HG03139 (cell line): ENCODE results near the gene KCTD1.

Experiments used
- ATAC-seq: cut with Tn5 transposase; IDR thresholded peaks from one replicate; pipeline ENCODE4 v1.9.1; 2021; ENCODE audit not compliant: unreplicated experiment

The KCTD1 gene

DNA sequence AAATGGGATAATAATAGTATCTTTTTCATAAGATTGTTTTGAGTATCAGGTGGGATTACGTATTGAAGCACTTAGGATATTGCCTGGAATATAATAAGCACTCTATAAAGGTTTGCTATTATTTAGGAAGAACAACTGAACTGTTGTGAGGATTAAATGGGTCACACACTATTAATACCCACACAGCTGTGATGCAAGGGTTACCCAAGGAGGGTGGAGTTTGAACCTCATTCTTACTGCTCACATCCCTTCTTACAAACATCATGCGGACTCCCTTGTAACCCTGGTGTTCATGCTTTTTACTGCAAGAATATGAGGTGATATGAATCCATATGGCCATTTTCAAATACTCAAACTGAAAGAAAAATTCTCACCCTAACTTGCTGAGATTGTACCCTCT, 113.5 kb downstream of the KCTD1 start:
- no peak for ATAC-seq

DNA sequence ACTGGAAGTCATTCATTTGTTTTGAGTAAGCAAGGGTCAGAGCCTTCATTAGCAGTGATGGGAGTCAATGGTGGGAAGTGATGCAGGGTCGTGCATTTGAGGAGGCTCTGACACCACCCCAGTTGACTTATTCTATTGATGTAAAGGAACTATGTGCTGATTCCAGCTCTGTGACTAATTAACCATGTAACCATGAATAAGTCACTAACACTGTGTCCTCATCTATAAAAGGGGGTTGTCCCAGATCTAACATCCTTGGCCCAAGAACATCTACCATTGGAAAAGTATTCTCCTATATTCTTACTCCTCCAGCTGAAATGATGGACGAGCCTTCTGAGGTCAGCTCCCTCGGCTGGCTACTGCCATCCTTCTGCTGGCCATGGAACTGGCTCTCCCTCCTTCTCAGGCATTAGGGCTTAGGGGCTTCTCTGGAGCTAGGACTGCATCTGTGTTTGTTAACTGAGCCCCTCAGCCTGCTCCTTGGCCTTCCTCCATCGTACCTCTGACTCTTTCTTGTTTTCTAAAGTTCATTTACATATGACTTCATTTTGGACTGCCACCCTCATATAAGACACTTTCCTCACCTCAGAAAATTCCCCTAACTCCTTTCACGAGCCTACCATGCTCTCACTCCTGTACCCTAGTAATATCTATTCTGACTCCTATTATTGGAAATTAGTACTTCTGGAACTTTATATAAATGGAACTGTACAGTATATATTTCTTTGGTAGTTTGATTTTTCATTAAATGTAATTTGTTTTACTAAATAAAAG, 115.5 kb downstream of the KCTD1 start:
- no peak for ATAC-seq

DNA sequence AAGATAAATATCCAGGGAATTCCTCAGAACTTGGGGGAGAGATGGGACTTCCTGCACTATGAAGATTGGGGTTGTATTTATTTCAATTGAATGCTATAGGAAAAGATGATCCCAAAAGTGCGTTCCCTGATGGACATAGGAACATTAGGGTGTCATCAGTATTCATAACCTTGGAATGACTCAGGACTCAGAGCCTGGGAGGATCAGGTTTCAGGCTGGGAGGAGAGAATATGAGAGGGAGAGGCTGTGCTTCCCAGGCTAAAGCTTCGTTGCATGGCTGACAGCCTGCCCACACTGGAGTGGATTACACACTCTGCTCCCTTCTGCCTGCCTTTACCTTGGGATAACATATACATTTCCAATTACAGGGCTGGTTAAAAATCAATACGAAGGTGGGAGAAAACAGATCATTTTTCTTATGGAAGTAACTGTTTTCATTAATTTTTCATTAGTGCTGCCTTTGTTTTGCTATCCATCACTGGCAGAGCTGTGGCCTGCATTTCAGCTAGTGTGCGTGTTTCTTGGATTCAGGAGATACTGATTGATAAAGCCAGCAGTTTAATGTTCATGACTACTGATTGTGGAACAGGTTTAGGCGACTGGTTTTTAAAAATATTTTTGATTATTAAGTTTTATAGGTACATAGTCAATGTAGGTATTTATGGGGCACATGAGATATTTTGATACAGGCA, 118.7 kb downstream of the KCTD1 start:
- ATAC-seq: no peak

DNA sequence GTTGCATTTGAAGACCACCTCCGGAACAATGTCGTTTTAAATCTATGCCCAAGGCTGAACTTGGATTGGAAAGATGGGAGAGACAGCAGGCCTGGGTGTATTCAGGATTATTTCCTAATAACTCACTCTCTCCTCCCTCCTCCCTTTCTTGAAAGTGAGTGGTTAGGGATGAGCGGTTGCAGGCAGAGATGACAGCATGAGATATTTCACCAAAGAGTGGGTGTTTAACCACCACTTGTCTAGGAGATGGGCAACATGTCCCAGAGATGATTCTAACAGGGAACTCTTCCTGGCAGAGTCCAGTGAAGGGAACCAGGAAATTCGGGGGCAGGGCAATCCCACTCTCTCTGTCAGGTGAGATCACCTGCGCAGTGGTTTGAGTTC, 123.2 kb downstream of the KCTD1 start:
- ATAC-seq: no peak

DNA sequence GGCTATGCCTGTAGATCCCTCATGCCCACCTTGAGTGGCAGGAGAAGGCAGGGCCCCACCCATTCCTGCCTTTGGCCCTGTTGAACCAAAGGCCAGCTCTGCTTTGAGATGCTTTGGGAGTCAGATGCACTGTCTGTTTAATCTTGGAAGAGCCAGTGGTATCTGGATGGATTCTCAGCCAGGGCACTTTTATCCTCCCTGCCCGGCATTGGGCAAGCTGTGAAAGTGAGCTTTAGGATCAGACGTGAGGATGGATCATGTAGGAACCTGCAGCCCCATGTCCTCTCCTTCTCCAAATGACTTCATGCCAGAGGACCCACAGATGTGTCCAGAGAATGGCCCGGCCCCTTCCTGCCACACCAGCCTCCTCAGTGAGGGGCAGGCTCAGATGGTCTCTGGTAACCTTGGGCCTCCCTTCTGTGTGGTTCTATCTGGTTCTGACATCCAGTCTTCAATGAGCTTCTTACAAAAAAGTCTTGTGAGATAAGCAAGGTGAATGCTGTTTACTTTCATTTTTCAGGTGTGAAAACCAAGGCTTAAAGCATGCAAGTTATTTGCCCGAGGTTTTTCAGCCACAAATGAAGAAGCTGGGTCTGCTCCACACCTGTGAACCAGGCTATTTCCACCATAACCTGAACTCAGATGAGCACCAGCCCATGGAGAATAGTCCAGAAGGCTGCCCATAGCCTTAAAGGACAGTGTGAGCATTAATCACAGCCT, 123.8 kb downstream of the KCTD1 start:
- ATAC-seq: no peak

DNA sequence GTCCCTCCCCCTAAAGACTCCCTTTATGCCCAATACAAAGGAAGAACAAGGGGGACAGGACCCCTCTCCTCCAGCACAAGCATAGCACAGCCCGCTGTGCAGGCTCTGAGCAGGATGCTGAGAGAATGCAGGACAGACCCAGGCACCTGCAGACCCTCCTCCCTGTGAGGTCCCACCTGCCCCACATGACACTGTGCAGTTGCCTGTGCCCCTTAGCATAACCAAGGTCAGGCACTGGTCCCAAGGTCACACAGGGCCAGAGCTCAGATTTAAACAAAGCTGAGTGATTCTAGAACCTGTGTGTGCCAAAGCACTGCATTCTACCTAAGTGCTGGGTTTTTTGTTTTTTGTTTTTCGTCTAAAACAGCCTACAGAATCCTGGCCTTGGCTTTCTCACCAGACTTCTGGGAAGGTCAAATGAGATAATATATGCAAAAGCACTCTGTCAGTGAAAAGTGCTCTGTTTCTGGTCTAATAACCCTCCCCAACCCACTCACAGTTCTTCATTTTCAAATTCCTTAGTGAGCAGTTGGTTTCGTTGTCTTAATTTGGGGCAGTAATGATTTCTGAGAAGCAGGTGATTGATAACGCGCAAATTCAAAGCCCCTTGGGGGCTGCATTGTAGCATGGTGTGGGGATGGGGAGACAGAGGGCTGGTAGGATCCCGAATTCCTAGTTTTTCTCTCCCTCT, 125.7 kb downstream of the KCTD1 start:
- peak; percentile 71 for ATAC-seq

DNA sequence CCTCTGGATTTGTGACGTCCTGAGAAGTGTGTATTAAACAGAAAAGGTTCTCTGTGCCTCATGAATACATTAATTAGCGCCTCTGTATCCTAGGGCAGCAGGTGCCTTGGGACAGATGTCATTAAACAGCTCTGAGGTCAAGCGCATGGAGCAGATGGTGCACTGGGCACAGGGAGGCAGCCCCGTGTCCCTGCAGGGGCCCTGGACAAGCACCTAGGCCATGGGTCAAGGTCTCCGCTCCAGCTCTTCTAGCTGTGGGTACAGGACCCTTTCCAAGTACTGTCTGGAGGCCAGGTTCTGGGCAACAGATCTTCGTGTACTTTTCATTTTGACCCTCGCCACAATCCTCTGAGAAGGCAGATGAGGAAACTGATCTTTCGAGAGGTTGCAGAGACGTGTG, 126.4 kb downstream of the KCTD1 start:
- ATAC-seq: no peak

DNA sequence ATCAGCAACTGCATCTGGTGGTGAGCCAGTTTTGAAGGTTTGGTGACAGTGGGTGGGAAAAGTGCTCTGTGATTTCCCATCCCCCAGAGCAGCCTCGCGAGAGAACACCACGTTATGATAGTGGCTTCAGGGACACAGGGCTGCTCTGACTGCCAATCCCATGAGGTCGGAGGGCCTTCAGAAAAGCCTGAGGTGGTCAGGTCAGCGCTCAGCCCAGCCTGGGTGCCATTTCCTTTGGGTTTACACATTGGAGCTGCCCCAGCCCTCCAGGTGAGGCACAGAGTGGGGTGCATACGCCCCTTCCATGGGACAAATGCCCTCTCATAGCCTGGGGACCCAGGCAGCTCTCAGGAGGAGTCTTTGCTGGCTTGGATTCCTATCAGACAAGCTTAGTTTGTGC, 126.8 kb downstream of the KCTD1 start:
- no peak for ATAC-seq

DNA sequence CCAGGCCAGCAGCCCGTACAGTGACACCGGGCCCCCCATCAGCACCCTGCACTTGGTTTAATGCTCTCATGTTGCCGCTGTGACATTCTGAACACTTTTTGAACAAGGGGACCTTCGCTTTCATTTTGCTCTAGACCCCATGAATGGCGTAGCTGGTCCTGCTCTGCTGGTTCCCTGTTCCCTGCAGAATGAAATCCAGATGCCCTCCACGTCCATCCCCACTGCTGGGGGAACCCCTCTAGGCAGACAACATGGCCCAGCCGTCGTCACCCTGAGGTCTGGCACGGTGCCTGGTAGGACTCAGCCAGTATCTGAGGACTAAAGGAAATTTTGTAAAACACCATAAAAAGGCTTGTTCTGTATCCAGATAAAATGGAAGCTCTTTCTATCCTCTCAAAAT, 128.6 kb downstream of the KCTD1 start:
- ATAC-seq: no peak

DNA sequence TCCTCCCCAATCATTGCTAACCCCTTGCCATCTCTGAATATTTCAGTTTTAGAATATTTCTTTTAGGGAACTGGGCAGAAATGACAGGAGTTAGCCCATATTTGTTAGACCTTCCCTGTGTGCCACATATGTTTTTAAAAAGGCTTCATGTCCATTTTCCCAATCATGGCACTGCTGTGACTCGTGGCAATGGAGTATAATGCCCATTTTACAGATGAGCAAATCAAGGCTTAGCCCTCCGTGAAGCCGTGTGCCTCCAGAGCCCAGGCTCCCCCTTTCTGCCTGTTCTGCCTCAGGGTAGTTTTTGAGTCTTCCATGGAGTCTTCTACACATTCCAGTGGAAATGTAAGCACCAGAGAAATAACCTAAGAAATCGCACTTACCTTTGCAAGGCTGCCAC, 130.1 kb downstream of the KCTD1 start:
- ATAC-seq: no peak

DNA sequence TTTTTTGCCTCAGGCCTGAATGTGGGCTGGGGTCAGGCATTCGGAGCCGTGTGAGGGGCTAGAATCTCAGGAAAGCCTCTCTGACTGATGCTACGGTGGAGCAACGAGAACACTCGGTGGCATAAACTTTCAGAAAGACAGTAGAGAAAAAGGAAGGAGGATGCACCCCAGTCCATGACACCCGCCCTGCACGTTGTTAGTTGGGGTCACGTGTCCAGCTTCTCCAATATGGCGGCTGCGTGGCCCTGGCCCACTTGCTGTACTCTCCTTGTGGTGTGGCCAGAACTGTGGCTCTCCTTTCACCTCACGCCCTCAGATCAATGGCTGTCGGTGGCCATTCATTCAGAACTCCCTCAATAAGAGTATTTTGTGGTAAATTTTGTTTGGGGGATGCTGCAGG, 131.2 kb downstream of the KCTD1 start:
- no peak for ATAC-seq

DNA sequence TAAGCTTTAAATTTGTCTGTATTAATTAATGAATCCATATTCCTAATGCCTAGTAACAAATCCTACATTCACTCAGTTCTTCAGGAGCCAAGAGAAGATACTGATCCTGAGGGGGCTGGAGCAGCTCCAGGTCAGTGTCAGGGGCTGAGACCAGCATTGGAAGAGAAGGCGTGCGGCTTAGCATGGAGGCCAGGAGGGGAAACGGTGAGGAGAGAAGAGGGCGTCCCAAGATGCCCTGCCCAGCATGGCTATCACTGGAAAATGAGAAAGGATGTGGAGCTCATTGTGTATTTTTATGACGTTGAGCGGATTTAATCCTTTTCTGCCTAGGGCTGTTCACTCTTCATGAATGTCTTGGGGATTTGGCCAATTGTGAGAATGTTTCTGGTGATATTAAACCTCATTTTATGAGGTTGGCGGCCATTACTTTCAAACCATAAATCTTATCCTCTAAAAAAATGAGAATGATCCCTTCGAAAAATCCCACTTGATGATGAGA, 131.7 kb downstream of the KCTD1 start:
- ATAC-seq: no peak

DNA sequence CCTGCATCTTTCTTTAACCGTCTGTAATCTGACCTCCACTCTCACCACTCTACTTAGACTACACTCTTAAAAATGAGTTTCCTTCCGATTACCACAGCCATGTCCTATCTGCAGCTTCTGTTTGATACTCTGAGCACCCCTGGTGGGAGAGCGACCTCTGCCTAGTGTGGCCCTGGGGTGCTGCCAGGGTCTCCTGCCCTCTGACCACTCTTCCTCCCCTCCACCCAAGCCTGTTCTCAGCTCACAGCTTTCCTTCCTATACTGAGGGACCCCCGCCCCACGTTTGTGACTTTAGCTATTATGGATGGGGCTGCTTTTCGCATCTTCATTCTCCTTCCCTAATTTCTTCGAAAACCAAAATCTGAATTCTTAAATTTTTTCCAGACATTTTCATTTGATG, 132.7 kb downstream of the KCTD1 start:
- ATAC-seq: no peak

DNA sequence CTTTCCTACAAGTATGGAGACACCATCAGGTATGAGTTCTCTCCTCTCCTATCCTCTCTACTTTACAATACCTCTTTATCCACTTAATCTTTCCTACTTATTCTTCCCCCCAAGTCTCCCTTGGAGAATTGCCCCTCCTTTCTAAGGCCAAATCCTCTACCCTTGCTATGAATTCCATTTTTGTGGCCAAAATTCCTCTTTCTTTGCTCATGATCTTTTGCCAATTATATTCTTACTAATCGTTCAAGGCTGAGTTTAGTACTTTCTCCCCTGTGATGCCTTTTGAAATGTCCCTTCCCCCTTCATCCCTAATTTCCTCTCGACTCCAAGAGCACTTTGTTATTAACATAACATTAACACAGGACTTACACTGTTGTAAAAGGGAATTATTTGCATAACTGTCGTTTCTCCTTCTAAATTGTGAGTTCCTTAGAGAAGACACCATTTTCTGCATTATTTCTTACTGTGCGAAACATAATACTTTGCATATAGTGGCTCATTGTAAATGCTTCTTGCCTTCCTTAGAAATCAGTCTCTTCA, 133.4 kb downstream of the KCTD1 start:
- ATAC-seq: no peak

DNA sequence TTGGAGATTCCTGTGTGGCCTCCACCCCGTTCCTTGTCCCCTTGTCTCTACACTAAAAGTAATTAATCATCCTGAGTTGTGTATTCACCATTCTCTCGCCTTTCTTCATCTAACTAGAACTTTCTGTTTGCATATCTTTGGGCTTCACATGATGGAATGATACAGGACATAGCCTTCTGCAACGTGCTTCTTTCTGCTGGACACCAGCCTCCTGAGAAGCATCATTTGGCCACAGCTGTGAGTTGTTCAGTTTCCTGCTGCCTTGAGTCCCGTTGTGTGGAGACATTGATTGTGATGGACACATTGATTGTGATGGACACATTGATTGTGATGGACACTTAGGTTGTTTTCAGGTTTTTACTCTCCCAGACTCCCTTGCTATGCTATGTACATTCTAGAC, 139.3 kb downstream of the KCTD1 start:
- no peak for ATAC-seq

DNA sequence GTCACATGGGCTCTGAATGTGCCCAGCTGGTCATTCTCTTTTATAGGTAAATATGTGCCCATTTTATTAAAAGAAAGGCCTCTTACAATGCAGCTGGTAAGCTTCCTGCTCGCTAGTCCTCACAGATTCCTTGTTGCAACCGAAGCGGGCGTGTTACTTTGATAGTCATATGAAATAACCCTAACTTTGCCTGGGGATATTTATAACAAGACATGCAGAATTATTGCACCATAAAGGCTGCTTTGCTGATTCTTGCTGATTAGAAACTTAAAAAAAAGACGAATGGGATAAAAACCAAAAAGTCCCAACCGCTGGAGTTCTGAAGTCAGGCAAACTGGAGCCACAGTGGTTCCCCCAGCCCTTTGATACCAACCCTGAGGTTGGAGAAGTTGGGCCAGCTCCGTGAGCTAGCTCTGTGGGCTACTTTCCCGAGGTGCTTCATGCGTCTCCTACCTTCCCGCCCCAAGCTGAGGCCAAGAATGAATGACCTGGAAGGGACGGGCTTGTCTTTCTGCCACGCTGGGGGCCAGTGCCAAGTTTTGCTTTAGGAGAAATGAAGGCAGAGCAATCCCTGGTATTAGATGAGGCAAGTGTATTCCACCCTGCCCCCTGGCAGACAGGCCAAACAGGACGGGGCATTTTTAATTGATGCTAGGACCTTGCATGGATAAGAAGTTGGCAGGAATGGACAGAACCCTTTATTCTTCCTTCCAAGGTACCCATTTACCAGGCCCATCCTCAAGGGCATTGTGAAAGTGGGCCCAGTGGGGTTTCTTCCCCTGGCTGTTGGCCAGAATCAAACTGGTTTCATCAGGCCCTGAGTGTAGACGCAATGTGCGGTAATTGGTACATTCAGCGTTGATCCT, 140.4 kb downstream of the KCTD1 start:
- no peak for ATAC-seq

DNA sequence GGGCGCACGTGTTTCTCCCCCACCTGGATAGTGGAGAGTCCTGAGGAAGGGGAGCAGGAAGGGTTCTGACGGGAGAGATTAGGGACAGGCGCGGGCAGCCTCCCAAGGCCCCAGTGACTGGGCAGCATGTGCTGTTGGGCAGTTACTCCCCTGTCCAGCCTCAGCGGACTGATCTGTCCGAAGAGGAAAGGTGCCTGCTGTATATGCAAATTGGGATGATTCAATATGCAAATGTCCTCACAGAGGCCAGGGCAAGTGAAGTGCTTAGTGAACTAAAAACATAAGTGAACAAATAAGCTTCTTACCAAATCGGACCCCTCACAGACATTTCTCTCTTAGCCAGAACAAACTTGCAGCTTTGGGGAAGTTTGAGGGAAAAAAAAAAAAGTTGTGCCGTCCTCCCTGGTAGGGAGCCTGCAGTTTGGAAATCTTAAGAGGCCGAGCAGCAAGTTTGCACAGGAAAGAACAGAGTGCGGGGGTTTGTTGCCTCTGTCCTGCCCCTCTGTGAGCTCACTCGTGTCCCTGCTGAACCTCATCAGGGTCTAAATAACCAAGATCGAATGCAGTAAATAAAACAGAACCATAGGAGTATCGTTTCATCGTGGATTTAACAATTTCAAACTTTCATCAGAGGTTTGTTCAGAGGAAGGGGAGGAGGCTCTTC, 141.4 kb downstream of the KCTD1 start:
- no peak for ATAC-seq

DNA sequence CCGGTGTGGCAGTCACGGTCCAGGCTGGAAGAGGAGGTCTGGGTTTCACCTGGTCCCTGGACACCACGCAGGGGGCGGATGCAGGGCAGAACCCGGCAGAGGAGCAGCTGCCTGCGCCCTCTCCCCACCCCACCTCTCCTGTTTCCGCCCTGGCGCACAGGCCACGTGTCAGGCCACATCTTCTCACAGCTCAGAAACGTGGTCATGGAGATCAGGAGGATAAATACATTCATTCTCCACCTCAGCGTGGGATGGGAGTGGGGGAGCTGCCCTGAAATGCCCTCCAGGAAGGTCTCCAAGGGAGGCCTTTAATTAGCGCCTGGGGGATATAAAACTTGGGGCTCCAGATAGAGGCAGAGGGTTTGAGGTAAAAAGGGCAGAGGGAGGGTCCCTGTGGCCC, 142.0 kb downstream of the KCTD1 start:
- no peak for ATAC-seq

DNA sequence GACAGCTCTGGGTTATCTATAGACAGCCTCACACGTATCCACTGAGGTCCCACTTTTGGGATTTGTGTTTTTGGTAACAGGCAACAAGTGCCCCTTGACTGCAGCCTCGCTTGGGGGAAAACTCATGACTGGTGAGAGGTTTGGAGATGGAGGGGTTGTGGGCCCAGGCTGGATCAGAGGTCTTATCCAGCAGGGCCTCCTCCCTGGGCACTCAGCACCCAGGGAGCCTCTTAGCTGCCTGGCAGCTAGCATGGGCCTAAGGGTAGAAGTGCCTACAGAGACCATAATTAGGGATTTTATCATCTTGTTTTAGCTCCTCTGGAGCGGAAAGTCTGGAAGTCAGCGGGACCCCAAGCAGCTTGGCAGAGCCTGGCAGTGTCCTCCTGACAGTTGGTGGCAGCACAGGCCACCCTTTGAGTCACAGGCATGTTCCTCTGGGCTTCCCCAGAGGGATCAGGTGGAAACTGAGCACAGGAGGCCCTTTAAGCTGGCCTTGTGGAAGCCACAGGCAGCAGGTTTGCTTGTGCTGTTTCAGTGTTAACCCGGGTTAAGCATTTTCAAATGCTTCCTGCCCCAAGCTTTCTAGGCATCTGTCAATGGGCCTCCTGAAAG, 143.1 kb downstream of the KCTD1 start:
- ATAC-seq: peak; percentile 86
